Stimulated activated CD8-positive, alpha-beta memory T cell treated with anti-CD3 and anti-CD28 coated beads, Interleukin-2, amount 100 ng/mL, for 48 hours (primary cell): ENCODE data around the gene DNAH1.

Experiments
- DNase-seq, 2 donors: peaks; one replicate each; pipeline ENCODE4 v3.0.0-alpha.2; 2020; ENCODE audit warnings: low read depth in 2 of 2

The DNAH1 gene

GRCh38 chr3:52311576-52312119 lies 4.5 kb upstream of the DNAH1 start:
- DNase-seq: no peak

DNA sequence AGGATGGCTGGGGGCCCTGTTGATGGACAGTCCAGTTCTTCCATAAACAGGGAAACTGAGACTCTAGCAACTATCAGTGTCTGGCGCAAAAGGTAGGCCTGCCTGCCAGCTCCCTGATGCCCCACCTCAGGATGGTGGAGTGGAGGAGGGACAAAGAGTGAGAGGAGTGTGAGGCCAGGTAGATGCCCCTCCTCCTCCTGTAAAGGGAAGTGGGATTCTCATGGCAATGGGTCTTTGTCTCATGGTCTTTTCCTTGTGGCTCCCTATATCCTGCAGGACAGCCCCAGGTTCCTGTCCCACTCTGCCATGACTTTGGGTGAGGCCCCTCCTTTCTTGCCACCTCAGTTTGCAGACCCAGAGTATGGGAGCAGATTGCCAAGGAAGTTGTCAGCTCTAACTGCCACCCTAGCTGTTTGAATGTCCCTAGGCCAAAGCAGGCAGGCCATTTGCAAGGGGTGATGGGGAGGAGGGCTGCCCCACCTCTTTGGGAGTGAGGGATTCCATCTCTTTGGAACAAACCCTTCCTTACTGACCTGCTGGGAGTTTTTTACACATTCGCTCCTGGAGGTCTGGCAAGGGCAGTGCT lies 2.8 kb upstream of the DNAH1 start:
- no peak for DNase-seq

- no peak for DNase-seq
Measured at GRCh38 chr3:52313774-52314188, 2.3 kb upstream of the DNAH1 start.

- DNase-seq: no peak
Measured at GRCh38 chr3:52314489-52314888, 1.6 kb upstream of the DNAH1 start.

DNA sequence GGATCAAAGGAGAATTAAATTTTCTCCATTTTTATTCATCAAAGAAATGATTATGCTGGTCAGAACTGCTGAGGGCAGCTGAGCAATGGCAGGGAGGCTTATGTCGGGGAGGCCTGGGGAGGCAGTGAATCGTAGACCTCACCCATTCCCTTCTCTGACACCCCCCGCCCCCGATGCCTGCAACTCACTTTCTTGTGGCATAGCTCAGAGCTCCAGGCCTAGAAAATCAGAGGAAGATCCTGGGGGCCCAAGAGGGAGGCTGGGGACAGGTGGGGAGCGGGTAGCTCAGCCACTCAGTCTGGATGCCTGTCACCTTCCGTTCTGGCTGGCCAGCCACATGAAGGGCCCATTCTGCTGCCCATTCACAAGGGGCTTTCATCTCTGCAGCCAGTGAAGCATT lies 1.1 kb upstream of the DNAH1 start:
- DNase-seq: no peak

DNA sequence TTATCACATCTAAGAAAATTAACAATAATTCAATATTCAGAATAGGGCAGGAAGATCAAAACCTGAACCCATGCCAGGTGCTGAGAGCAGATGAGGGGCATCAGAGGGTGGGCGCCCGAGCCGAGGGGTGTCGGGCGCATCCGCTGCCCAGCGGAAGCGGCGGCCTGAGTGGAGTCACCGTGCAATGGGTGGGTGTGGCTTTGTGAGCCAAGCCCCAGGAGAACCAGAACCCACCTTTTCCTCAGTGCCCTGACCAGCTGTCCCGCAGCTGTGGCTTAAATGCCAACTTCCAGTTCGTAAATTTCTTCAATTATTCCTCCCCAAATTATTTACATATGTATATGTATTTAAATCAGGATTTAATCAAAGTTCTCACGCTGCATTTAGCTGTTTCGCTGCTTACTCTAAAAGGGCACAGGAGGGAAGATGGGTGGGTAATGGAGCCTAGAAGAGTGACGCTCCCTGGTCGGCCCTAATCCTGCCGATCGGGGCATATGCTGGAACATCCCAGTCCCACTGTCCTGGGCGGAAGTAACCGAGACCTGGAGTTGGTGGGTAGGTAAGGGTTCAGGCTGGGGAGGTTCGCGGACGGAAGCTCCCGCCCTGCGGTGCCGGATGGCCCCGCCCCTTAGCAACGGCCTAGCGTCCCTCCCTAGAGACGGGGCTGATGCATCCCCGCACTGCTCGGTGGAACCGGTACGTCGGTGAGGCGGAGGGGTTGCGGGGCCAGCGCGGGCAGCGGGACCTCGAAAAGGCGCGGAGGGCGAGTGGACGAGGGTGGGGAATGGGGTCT lies 1.3 kb downstream of the DNAH1 start:
- peak; percentile 55 to 64 for DNase-seq

DNA sequence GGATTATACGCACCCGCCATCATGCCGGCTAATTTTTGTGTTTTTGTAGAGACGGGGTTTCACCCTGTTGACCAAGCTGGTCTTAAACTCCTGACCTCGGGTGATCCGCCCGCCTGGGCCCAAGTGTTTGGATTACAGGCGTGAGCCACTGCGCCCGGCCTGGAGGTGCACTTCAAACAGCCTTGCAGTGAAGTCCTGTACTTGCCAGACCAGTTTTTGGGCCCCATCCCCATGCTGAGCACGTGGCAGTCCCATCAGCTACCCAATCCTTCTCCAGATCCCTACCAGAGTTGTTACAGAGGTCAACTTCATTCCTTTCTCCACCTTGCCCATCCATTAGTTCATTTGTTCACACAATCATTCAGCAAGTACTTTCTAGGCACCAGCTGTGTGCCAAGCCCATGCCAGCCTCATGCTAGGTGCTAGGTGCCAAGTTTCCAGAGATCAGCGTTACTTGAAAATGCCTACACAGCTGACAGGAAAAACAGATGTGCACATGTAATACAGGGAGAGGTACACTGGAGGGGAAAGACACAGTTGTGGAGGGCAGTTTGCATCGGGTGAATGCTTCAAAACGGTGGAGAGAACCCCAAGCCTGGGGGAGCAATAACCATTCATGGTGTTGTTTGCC lies 2.2 kb downstream of the DNAH1 start:
- no peak for DNase-seq

- DNase-seq: no peak
Measured at GRCh38 chr3:52319921-52320595, 3.9 kb downstream of the DNAH1 start.

GRCh38 chr3:52321481-52321880 lies 5.4 kb downstream of the DNAH1 start:
- DNase-seq: no peak

DNA sequence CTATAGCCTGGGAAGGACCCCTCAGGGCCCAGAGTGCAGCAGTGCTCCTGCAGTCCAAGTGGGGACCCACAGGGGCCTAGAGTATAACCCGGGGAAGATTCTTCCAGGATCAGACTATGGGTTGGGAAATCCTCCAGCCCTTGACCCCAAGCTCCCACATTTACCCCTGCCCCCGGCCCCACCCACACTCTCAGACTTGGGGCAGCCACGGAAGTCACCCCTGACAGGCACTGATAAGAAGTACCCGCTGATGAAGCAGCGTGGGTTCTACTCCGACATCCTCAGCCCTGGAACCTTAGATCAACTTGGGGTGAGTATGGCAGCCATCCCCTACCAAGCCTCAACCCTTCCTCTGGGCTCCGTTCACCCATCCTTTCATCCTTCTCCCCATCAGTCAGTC lies 6.3 kb downstream of the DNAH1 start:
- no peak for DNase-seq

- DNase-seq: no peak
Measured at GRCh38 chr3:52323526-52324295, 7.6 kb downstream of the DNAH1 start.

GRCh38 chr3:52324676-52325075 lies 8.6 kb downstream of the DNAH1 start:
- DNase-seq: no peak

DNA sequence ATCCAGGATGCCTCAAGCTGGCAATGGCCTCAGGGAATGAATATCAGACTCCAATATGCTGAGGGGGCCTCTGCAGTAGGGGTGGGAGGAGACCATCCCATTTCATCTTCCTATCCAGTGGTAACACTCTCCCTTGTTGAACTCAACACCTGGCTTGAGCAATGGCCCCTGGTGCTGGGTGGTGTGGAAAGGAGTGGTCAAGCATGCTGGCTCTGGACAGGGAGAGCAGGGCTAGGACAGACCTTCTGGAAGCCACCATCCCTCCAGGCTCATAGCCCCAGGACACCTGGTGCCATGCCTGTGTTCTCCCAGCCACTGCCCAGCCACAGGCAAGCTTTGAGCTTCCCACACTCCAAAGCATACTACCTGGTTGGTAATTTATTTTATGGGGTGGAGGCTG lies 9.6 kb downstream of the DNAH1 start:
- no peak for DNase-seq

- DNase-seq: no peak
Measured at GRCh38 chr3:52326976-52327375, 10.9 kb downstream of the DNAH1 start.

- no peak for DNase-seq
Measured at GRCh38 chr3:52327486-52328290, 11.6 kb downstream of the DNAH1 start.

DNA sequence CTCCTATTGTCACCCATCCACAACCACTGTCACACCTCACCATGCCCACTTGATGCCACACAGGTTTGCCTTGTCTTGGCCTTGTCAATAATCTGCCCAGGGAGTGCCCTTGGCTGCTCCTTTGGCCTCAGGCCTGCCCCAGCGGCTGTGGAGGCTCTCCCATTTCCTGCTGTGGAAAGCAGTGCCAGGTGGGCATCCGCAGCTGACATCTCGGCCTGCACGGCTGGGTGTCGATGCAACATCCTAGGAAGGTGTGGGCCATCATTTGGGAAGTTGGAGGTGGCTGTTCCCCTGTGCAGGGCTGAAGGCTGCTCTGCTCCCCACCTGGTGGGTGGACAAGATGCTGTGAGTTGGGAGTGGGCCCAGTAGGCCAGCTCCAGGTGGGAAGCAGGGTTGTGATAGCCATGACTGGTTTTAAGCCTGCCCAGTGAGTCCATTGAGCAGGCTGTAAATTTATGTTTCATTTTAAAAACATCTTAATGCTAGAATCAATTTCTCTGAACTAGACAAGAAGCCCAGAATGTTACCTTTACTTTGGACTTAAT lies 12.5 kb downstream of the DNAH1 start:
- DNase-seq: no peak

- DNase-seq: no peak
Measured at GRCh38 chr3:52330194-52330805, 14.2 kb downstream of the DNAH1 start.

DNA sequence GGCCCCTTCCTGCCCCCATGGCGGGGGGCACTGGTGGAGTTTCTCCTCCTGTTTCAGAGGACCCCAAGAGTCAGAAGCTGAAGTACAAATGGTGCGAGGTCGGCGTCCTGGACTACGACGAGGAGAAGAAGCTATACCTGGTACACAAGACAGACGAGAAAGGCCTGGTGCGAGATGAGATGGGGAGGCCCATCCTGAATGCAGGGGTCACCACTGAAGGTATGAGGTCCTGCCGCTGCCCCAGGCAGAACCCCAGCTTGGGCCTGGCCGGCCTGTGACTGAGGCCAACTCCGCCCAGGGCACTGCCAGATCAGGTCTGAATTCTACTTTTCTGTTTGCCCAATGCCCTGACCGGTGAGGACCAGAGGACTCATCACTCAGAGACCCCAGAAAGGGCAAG lies 15.0 kb downstream of the DNAH1 start:
- DNase-seq: no peak

- DNase-seq: no peak
Measured at GRCh38 chr3:52331906-52332305, 15.8 kb downstream of the DNAH1 start.
